Endodermal cell (in vitro differentiated cells): ENCODE data around the gene PODN. TPM values are rescaled to one million over a fixed set of nuclear protein-coding genes. Genes with fewer than 3 reads are reported as not detected.
A peak's percentile ranks its signal among the peaks of the same experiment; 100 is the strongest.

Experiments
- DNase-seq: peaks from one replicate; pipeline ENCODE4 v3.0.0-alpha.2; 2017
- H3K27ac ChIP-seq: 2 replicates; pipeline ENCODE4 v1.5.1; 2013; ENCODE audit warnings: mild to moderate bottlenecking, low read depth, low read length, moderate library complexity
- H3K27me3 ChIP-seq: 2 replicates; pipeline ENCODE4 v1.6.1; 2013; ENCODE audit warnings: mild to moderate bottlenecking, low read length, moderate library complexity; ENCODE audit not compliant: insufficient read depth, control insufficient read depth, poor library complexity, severe bottlenecking
- H3K36me3 ChIP-seq: 2 replicates; pipeline ENCODE4 v1.7.0; 2013; ENCODE audit warnings: mild to moderate bottlenecking, low read length, moderate library complexity; ENCODE audit not compliant: control insufficient read depth, insufficient read depth
- H3K4me1 ChIP-seq: one replicate; pipeline ENCODE4 v1.7.0; 2013; ENCODE audit warnings: low read length; ENCODE audit not compliant: control insufficient read depth, insufficient read depth
- H3K4me3 ChIP-seq: 2 replicates; pipeline ENCODE4 v1.5.1; 2013; ENCODE audit warnings: mild to moderate bottlenecking, low read length, moderate library complexity
- H3K9ac ChIP-seq: 2 replicates; pipeline ENCODE4 v1.6.1; 2013; ENCODE audit warnings: mild to moderate bottlenecking, low read length, moderate library complexity; ENCODE audit not compliant: poor library complexity, severe bottlenecking; ENCODE audit errors: extremely low read depth
- H3K9me3 ChIP-seq: 2 replicates; pipeline ENCODE4 v1.6.1; 2013; ENCODE audit warnings: mild to moderate bottlenecking, low read length, moderate library complexity; ENCODE audit not compliant: control insufficient read depth
- H3K27ac Mint-ChIP-seq: 2 replicates; pipeline ENCODE4 v1.8.0; 2020; ENCODE audit warnings: mixed read lengths
- H3K27me3 Mint-ChIP-seq: 2 replicates; pipeline ENCODE4 v1.8.0; 2021; ENCODE audit warnings: mild to moderate bottlenecking, mixed read lengths; ENCODE audit not compliant: insufficient read depth
- H3K36me3 Mint-ChIP-seq: 2 replicates; pipeline ENCODE4 v1.8.0; 2020; ENCODE audit warnings: low read depth, mixed read lengths
- H3K4me1 Mint-ChIP-seq: 2 replicates; pipeline ENCODE4 v1.8.0; 2020; ENCODE audit warnings: mixed read lengths
- H3K4me3 Mint-ChIP-seq: 2 replicates; pipeline ENCODE4 v1.8.0; 2020; ENCODE audit warnings: mild to moderate bottlenecking, moderate library complexity, mixed read lengths
- H3K9me3 Mint-ChIP-seq: 2 replicates; pipeline ENCODE4 v1.8.0; 2020; ENCODE audit warnings: mild to moderate bottlenecking, mixed read lengths
- CTCF ChIP-seq: fragments of 200-600 bp; sonication (generic); conservative IDR thresholded peaks from 2 replicates; pipeline ENCODE4 v1.5.0; 2021; ENCODE audit warnings: antibody characterized with exemption, mild to moderate bottlenecking
- WGBS, 2 experiments: methylation state at CpG; one replicate each; pipeline versions ENCODE4 v1.1.5 to v1.1.7; 2013; ENCODE audit warnings: missing lambda C conversion rate in 2 of 2, mixed read lengths in 1 of 2; ENCODE audit not compliant: insufficient coverage in 1 of 2, insufficient read length in 1 of 2; 5-methylcytosine and 5-hydroxymethylcytosine counted together
- total RNA-seq, 2 donors: library from RNA; stranded (reverse); fragmentation: NEBNext Ultra II Directional in 1 of 2; extraction: Animal tissue kit (Norgen Biotek cat#: 25700) in 1 of 2; gene quantifications; 2 replicates in 1 of 2; 3 replicates in 1 of 2; pipeline ENCODE4 v1.2.1, GENCODE V29; 2021

Gene PODN
- total RNA-seq, 2 donors from 2014 or later, result 3.0 to 3.6 TPM

DNA sequence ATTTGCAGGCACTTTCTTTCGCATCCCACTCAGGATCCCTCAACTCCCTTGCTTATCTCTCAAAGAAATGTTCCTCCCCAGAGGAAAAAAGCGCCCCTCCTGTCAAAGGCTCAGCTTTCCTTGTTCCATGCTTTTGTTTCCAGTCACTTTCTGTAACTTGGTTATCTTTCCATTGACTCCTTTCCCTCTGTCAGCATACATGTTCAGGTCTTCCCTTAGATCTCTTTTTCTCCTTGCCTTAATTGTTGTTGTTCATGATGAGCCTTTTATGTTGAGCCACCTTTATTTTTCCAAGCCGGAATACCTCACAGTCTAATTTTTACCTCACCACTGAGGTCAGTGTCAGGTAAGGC is 46.5 kb upstream of the PODN start:
- Mint-ChIP-seq H3K4me3 (peak overlapping the region; percentile 81), H3K27me3 (peaks cover 2% of the 10 kb centered on the region), H3K36me3 (no peaks in the 10 kb centered on the region), H3K9me3 (peaks cover 3% of the 10 kb centered on the region), H3K4me1 (peaks cover 14% of the 10 kb centered on the region), H3K27ac (peak overlapping the region; percentile 0)
- Histone ChIP-seq H3K9me3 (no peaks in the 10 kb centered on the region), H3K27me3 (no peaks in the 10 kb centered on the region), H3K27ac (no peak overlapping the region), H3K4me1 (peaks cover 6% of the 10 kb centered on the region), H3K4me3 (peak overlapping the region; percentile 94), H3K36me3 (no peaks in the 10 kb centered on the region), H3K9ac (peak overlapping the region; percentile 50)
- 40 to 56% methylated on average over 3 of the region's 3 CpGs for WGBS, 2 experiments
- no peak for TF ChIP-seq CTCF
- peak; percentile 46 for DNase-seq

- Histone ChIP-seq H3K9me3 (no peaks in the 10 kb centered on the region), H3K4me1 (no peaks in the 10 kb centered on the region), H3K27ac (no peak overlapping the region), H3K9ac (no peak overlapping the region), H3K36me3 (no peaks in the 10 kb centered on the region), H3K4me3 (no peak overlapping the region), H3K27me3 (no peaks in the 10 kb centered on the region)
- Mint-ChIP-seq H3K27me3 (no peaks in the 10 kb centered on the region), H3K4me3 (no peak overlapping the region), H3K27ac (no peak overlapping the region), H3K4me1 (peaks cover 7% of the 10 kb centered on the region), H3K9me3 (no peaks in the 10 kb centered on the region), H3K36me3 (no peaks in the 10 kb centered on the region)
- no CpG with 5 or more reads among the region's 1 CpG for WGBS, 2 experiments
- no peak for TF ChIP-seq CTCF
- DNase-seq, result no peak
Measured at GRCh38 chr1:53016705-53017104, 45.3 kb upstream of the PODN start.

DNA sequence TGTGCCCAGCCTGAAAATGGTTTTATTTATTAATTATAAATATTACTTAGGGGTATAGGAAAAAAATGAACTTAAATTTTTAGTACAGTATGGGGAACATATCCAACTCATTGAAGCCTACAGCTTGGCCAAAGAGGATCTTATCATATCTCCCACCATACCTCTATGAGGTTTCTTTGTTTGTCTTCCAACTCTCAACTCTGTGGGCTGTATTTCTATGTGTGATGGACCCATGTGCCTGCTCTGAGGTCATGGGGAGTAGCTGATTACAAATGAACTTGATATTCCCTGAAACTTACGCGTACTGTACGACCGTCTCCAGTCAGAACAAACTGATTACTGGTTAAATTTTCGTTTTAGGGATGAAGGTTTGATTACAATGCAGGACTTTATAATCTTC is 41.4 kb upstream of the PODN start:
- Mint-ChIP-seq H3K9me3 (no peaks in the 10 kb centered on the region), H3K27ac (no peak overlapping the region), H3K36me3 (peaks cover 2% of the 10 kb centered on the region), H3K4me3 (no peak overlapping the region), H3K4me1 (peaks cover 1% of the 10 kb centered on the region), H3K27me3 (no peaks in the 10 kb centered on the region)
- no peak for TF ChIP-seq CTCF
- H3K9ac ChIP-seq, result no peak overlapping the region
- no peaks in the 10 kb centered on the region for H3K4me1 ChIP-seq
- no peak overlapping the region for H3K27ac ChIP-seq
- no peak overlapping the region for H3K4me3 ChIP-seq
- H3K27me3 ChIP-seq, result no peaks in the 10 kb centered on the region
- no peaks in the 10 kb centered on the region for H3K36me3 ChIP-seq
- no peaks in the 10 kb centered on the region for H3K9me3 ChIP-seq
- 88 to 92% methylated on average over 4 to 5 of the region's 5 CpGs for WGBS, 2 experiments
- no peak for DNase-seq
